HG03139 (cell line): ENCODE measurements around the gene CPT1C.

Experiments
- ATAC-seq: cut with Tn5 transposase; IDR thresholded peaks from one replicate; pipeline ENCODE4 v1.9.1; 2021; ENCODE audit not compliant: unreplicated experiment

The CPT1C gene

GRCh38 chr19:49752701-49753100, 61.8 kb downstream of the CPT1C start:
- no peak for ATAC-seq

GRCh38 chr19:49755956-49756355, 65.0 kb downstream of the CPT1C start:
- no peak for ATAC-seq

- no peak for ATAC-seq
Measured at GRCh38 chr19:49758292-49758691, 67.4 kb downstream of the CPT1C start.

- ATAC-seq: no peak
Measured at GRCh38 chr19:49761249-49761624, 70.3 kb downstream of the CPT1C start.

- no peak for ATAC-seq
Measured at GRCh38 chr19:49761625-49762311, 70.9 kb downstream of the CPT1C start.

GRCh38 chr19:49763230-49763629, 72.3 kb downstream of the CPT1C start, which contains the start of gene TSKS:
TSKS (minus strand) TSS chr19:49763306; CDS start chr19:49763247, 59 bp downstream.
- ATAC-seq: no peak
